Measurements from ENCODE around the gene MYO7B.

Gene MYO7B

DNA sequence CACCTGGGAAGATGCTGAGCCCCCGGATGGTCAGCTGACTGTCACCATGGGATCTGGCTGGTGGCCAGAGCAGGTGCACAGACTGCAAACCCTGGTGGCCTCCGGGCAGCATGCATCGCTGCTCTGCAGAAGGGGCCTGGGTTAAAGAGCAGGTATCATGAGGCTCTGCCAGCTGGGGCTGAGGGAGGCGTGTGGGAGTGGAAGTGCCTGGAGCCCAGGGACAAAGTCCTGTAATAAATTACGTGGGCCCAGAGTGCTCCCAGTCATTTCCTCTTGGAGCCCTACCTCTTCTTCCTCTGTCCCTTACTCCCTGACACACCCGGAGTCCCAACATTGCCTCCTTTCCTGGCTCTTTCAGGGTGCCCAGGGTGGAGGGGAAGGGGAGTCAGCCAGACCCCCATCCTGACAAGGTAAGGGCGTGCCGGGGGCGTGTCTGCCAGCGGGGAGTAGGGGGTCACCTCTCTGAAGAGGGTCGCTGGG, at the start of gene MYO7B:
Gene MYO7B (plus strand): TSS at position 262 of the 480 bp plus-strand sequence. CDS start 24,040 bp downstream, outside the sequence.
- no peak for DNase-seq (ENCODE audit: low read depth in 4 of 4, low spot score in 1 of 4)

GRCh38 chr2:127485694-127486071, 49.8 kb upstream of the MYO7B start:
- DNase-seq (ENCODE audit: low read depth in 4 of 4, low spot score in 1 of 4): no peak

DNA sequence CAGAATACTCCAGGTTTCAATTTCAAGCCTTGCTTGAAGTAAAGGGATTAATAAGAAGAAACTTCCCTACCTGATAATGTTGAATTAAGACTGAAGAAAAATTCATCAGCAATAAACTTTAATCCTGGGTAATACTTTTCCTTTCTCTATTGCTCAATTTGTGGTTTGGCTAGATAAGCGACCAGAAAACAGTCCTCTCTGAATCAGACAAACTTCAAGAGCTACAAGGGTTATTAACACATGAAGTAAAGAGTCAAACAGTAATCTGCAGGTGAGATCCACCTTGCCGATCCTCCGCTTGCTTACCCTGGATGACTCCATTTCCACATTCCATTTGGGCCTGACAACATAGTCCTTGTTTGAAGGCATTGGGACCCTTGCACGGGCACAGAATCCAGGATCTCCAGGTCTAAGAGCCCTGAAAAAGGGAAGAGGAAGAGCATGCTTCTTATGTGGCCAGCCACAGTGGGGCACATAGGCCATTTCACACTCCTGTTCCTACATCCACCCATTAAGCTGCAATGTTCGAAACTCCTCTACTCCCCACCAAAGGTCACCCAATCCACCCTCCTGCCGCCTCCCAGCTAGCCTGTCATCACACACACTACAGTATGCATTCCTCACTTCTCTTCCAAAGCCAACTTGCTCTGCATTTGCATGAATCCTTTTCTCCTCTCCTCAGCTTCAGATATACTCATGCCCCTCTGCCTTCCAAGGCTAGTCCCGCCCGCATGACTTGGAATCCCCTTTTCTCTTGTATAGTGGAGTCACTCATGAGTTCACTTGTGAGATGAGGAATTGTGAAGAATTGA, 49.0 kb upstream of the MYO7B start:
- DNase-seq (ENCODE audit: low read depth in 4 of 4, low spot score in 1 of 4): no peak

GRCh38 chr2:127490283-127490682, 45.2 kb upstream of the MYO7B start:
- no peak for DNase-seq (ENCODE audit: low read depth in 4 of 4, low spot score in 1 of 4)

DNA sequence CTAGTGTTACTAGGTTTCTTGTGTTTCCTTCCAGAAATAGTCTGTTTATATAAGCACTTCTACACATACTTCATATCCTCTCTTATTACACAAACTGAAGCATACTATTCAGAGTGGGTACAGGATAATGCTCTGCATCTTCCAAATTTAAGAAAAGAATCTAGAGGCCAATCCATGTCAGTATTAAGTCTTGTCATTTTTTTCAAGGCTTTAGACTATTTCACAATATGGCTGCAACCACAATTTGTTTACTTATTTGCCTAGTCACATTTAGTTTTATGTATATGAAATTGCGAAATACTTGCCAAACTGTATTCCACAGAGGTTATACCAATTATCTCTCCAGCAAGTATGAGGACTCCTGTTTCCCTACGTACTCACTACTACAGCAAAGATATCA, 37.1 kb upstream of the MYO7B start:
- no peak for DNase-seq (ENCODE audit: low read depth in 4 of 4, low spot score in 1 of 4)

- DNase-seq (ENCODE audit: low read depth in 4 of 4, low spot score in 1 of 4): no peak
These were observed 32.0 kb upstream of the MYO7B start for GRCh38 chr2:127503491-127503890.

DNA sequence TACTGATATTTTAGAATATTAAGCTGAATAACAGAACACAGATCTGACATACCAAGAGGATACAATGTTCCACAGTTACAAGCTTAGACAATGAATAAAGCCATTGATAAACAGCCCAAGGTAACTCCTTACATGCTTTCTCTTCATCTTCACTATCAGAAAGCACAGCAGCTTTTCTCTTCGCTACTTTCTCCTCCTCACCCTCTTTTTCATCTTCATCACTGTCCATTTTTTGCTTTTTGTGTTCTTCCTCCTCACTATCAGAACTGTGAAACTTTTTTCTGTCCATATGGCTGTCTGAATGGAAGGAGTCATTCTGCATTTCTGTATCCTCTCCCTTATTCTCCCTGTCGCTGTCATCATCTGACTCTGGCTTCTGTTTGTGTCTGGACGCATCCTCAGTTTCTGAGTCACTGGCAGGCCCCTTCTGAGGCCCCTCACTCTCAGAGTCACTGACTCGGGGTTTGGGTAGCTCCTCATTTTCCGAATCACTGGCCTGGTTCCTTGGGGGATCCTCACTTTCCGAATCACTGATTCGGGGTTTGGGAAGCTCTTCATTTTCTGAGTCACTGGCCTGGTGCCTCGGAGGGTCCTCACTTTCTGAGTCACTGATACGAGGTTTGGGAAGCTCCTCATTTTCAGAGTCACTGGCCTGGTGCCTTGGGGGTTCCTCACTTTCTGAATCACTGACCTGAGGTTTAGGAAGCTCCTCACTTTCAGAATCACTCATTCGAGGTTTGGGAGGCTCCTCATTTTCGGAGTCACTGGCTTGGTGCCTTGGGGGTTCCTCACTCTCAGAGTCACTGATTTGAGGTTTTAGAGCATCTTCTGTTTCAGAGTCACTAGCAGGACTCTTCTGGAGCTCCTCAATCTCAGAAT, 30.7 kb upstream of the MYO7B start:
- DNase-seq (ENCODE audit: low read depth in 4 of 4, low spot score in 1 of 4): no peak

DNA sequence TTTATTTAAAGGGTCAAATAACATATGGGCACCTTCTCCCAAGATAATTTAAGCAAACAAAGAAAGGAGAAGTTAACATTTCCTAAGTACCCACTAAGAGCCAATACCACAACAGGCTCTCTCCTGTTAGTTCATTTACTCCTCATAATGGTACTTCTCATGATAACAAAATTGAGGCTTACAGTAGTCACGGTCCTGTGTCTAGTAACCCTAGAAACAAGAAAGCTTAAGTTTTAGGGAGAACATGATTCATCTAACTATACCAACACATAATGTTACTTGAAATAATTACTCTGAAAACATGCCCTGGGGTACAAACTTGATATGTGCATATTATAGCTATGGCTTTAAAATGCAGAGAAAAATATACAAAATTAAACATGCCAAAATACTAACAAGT, 29.0 kb upstream of the MYO7B start:
- no peak for DNase-seq (ENCODE audit: low read depth in 4 of 4, low spot score in 1 of 4)

DNA sequence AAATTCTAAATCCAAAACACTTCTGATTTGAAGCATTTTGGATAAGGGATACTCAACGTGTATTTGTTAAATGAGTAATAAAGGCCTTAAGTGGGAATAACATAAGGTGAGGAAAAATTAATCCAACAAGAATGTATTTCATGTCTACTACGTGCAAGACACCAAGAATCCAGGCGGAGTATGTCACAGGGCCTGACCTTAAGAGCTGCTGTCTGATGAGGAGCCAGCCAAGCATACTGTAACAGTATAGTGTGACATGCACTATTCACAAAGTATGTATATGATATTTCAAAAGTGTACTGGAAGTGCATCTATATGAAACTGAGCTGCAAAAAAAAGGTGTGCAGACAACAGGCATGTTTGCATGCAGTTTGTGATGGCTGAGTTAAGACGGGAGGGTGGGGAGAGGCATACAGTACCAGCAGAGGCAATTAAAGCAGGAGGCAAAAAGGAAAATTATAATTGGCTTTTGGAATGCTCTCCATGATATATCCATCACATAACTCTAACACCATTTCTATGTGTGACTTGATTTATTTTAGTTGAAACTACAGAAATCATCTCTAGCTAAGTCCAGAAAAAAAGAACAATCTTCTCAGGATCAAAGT, 27.4 kb upstream of the MYO7B start:
- no peak for DNase-seq (ENCODE audit: low read depth in 4 of 4, low spot score in 1 of 4)

DNA sequence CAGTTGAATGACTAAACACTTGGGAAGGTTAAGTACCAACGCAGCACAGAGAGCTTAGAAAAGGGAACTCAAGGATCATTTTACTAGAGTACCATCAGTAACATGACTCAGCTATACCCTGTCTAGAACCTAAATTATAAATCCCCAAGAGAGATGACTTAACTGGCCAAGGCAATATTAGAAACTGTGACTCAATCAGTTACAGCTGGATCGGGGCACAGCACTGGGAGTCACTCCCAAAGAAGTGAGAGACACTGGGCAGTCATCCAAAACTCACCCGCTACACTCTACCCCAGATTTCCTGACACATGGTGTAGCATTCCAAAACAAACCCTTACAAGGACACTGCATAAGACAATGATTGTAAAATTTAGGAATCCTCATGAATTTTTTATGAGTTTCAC, 26.9 kb upstream of the MYO7B start:
- no peak for DNase-seq (ENCODE audit: low read depth in 4 of 4, low spot score in 1 of 4)

DNA sequence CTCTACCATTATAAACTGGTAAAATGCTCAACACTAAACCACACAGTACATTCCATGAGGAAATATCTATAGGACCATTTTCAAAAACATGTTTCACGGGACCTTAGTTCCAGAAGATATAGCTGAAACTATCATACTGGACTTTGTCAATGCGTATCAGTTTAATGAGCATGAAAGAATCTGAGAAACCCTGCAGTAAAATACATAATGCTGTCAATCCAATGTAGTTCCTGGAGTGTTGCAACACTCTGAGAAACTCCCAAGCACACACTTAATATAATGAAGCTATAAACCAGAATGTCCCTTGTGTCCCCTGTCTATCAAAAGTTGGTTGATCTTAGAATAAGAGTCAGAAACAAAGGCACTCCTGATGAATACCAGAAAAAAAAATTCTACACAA, 25.4 kb upstream of the MYO7B start:
- DNase-seq (ENCODE audit: low read depth in 4 of 4, low spot score in 1 of 4): no peak

- no peak for DNase-seq (ENCODE audit: low read depth in 4 of 4, low spot score in 1 of 4)
These were observed 24.3 kb upstream of the MYO7B start for GRCh38 chr2:127511090-127511695.

DNA sequence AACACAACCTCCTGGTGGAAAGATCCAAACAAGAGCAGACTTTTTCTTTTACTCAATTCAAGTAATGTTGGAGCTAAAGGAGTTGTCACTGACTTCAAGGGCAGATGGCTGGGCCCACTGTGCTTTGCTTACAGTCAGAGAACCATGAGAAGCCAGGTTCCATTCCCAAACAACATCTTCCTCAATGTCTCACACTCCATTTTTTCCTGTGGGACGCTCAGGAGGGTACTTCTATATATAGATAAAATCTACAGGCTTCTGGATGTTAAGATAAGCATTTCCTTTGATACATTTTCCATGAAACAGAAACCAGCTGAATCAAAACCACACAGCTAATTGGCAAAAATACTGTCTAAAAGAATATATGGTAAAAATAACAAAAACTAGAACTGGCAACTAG, 23.6 kb upstream of the MYO7B start:
- DNase-seq (ENCODE audit: low read depth in 4 of 4, low spot score in 1 of 4): no peak

GRCh38 chr2:127512362-127512761, 23.1 kb upstream of the MYO7B start:
- DNase-seq (ENCODE audit: low read depth in 4 of 4, low spot score in 1 of 4): no peak

DNA sequence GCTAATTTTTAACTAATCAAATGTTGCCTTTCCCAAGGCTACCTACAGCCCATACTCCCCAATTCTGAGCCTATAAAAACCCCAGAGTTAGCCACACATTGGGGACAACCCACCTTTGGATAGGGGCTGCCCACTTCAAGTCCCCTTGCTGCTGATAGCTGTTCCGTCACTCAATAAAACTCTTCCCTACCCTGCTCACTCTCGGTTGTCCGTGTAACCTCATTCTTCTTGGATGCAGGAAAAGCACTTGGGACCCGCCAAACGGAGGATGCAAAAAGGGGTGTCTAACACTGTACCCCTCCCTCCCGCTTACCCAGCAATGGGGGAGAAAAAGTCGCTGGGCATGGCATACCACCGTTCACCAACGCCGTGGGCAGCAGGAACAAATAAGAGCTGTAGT, 21.4 kb upstream of the MYO7B start:
- DNase-seq (ENCODE audit: low read depth in 4 of 4, low spot score in 1 of 4): no peak

DNA sequence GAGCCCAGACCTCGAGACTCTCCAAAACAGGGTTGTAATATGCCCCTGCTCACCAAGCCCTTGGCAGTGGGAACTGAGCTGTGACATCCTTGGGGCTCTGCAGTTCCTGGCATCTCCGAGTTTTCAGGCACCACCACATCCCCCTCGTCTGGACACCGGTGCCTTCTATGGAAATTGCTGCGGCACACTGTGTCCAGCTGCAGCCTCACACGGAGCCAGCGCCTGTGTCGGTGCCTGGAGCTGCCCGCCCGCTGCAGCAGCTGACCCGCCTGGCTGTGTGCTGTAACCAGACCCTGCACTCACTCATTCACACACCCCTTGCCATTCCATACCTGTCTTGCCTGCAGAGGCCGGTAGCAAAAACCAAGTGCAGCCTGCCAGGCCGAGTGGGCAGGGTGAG, 21.0 kb upstream of the MYO7B start:
- no peak for DNase-seq (ENCODE audit: low read depth in 4 of 4, low spot score in 1 of 4)

GRCh38 chr2:127515383-127515915, 20.0 kb upstream of the MYO7B start:
- DNase-seq (ENCODE audit: low read depth in 4 of 4, low spot score in 1 of 4): no peak

DNA sequence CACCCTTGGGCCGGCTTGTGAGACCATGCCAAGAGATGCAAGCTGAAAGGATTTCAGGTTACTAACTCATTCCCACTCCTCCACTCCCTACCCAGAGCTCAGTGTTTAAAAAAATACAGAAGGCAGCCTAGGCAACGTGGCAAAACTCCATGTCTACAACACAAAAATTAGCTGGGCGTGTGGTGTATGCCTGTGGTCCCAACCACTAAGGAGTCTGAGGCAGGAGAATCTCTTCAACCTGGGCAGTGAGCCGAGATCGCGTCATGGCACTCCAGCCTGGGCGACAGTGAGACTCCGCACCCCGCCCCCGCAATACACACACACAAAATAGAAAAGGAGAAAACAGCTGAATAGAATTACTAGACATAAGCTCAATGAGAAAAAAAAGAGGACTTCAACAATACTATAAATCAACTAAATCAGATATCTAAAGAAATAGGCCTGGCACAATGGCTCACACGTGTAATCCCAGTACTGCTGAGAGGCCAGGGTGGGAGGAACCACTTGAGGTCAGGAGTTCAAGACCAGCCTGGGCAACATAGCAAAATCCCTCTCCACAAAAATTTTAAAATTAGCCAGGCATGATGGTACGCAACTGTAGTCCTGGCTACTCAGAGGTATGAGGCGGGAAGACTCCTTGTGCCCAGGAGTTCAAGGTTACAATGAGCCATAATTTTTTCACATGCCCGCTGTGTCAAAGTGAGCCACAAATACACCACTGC, 19.3 kb upstream of the MYO7B start:
- no peak for DNase-seq (ENCODE audit: low read depth in 4 of 4, low spot score in 1 of 4)

- no peak for DNase-seq (ENCODE audit: low read depth in 4 of 4, low spot score in 1 of 4)
These were observed 18.0 kb upstream of the MYO7B start for GRCh38 chr2:127517465-127517864.

DNA sequence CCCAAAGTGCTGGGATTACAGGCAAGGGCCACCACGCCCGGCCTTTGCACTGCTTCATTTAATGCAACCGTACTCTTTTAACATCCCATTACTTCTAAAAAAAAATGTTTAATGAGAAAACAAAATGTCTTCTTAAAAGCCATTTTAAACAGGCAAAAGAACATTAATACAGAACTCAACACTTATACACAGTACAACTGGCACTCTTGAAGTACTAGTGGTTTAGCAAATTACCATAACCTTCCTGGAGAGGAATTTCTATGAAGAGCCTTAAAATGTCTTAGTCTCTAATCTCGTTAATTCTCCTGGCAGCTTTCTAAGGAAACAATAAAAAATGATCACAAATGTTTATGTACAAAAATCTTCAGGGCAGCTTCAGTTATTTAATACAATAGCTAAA, 15.1 kb upstream of the MYO7B start:
- DNase-seq (ENCODE audit: low read depth in 4 of 4, low spot score in 1 of 4): no peak

All from stimulated activated CD4-positive, alpha-beta T cell treated with anti-CD3 and anti-CD28 coated beads, Interleukin-1b, Interleukin-23, amount 100 ng/mL, for 24 hours (primary cell).